DND-41 (cell line): Measurements from ENCODE around the gene SLC9A2.

Experiments used
- ATAC-seq: fragments of 200-7000 bp; cut with Tn5 transposase; 3 replicates; pipeline ENCODE4 v1.9.1; 2021; ENCODE audit warnings: low read depth; ENCODE audit not compliant: insufficient read depth
- DNase-seq: peaks from one replicate; pipeline ENCODE4 v3.0.0-alpha.2; 2020
- H2AFZ ChIP-seq: 2 replicates; pipeline ENCODE4 v1.6.0; 2012; ENCODE audit warnings: low read depth, low read length
- H3K27ac ChIP-seq: 2 replicates; pipeline ENCODE4 v1.5.1; 2012; ENCODE audit warnings: low read length, inconsistent platforms
- H3K27me3 ChIP-seq: fragments of 200-600 bp; sonication (generic); 2 replicates; pipeline ENCODE4 v1.6.0; 2012; ENCODE audit warnings: low read length, mild to moderate bottlenecking, inconsistent platforms; ENCODE audit not compliant: insufficient read depth, poor library complexity
- H3K36me3 ChIP-seq: 2 replicates; pipeline ENCODE4 v1.5.1; 2012; ENCODE audit warnings: low read length, inconsistent platforms; ENCODE audit not compliant: insufficient read depth
- H3K4me1 ChIP-seq: 2 replicates; pipeline ENCODE4 v1.5.1; 2012; ENCODE audit warnings: mild to moderate bottlenecking, low read length; ENCODE audit not compliant: insufficient read depth
- H3K4me2 ChIP-seq: 2 replicates; pipeline ENCODE4 v1.6.0; 2012; ENCODE audit warnings: mild to moderate bottlenecking, moderate library complexity, low read length, inconsistent platforms; ENCODE audit not compliant: insufficient read depth
- H3K4me3 ChIP-seq, 2 experiments: fragments of 200-600 bp in 1 of 2; shearing (Covaris generic) in 1 of 2; 2 replicates each; pipeline ENCODE4 v1.5.1; 2012 to 2016; ENCODE audit warnings: inconsistent platforms in 2 of 2, low read length in 2 of 2, mild to moderate bottlenecking in 2 of 2, low read depth in 1 of 2, moderate library complexity in 1 of 2
- H3K79me2 ChIP-seq: 2 replicates; pipeline ENCODE4 v1.6.0; 2012; ENCODE audit warnings: low read length, inconsistent platforms; ENCODE audit not compliant: insufficient read depth
- H3K9ac ChIP-seq: 2 replicates; pipeline ENCODE4 v1.6.0; 2012; ENCODE audit warnings: low read depth, mild to moderate bottlenecking, inconsistent platforms, low read length, moderate library complexity
- H3K9me3 ChIP-seq: 2 replicates; pipeline ENCODE4 v1.5.1; 2012; ENCODE audit warnings: low read length, moderate library complexity, mild to moderate bottlenecking, inconsistent platforms; ENCODE audit not compliant: insufficient read depth, severe bottlenecking
- H4K20me1 ChIP-seq: 2 replicates; pipeline ENCODE4 v1.6.0; 2012; ENCODE audit warnings: low read length; ENCODE audit not compliant: insufficient read depth
- CTCF ChIP-seq: IDR thresholded peaks from 2 replicates; pipeline ENCODE4 v1.5.1; 2012; ENCODE audit warnings: borderline replicate concordance, low read length, moderate library complexity, mild to moderate bottlenecking; ENCODE audit not compliant: poor library complexity, severe bottlenecking; ENCODE audit errors: extremely low read depth
- EZH2 ChIP-seq: IDR thresholded peaks from 3 replicates; pipeline ENCODE4 v1.6.1; 2012; ENCODE audit warnings: borderline replicate concordance, low read depth, mild to moderate bottlenecking, moderate library complexity, low read length, inconsistent platforms; ENCODE audit not compliant: severe bottlenecking

SLC9A2 gene

GRCh38 chr2:102661846-102662245 is 42.5 kb downstream of the SLC9A2 start:
- Histone ChIP-seq H3K9me3 (no peaks in the 10 kb centered on the region), H2AFZ (no peak overlapping the region), H3K4me2 (no peak overlapping the region), H3K36me3 (no peaks in the 10 kb centered on the region), H3K9ac (no peak overlapping the region), H3K27me3 (peaks cover 7% of the 10 kb centered on the region), H3K27ac (no peak overlapping the region), H3K4me3 (no peak overlapping the region), H3K4me1 (no peaks in the 10 kb centered on the region), H3K79me2 (no peaks in the 10 kb centered on the region), H4K20me1 (no peaks in the 10 kb centered on the region)
- TF ChIP-seq CTCF: no peak
- no peak for TF ChIP-seq EZH2
- ATAC-seq (no peak), DNase-seq (no peak)

GRCh38 chr2:102662833-102663232 is 43.5 kb downstream of the SLC9A2 start:
- TF ChIP-seq CTCF: no peak
- TF ChIP-seq EZH2: no peak

GRCh38 chr2:102663381-102663780 is 44.0 kb downstream of the SLC9A2 start:
- no peak overlapping the region for H3K9ac ChIP-seq
- no peaks in the 10 kb centered on the region for H3K36me3 ChIP-seq
- H3K27me3 ChIP-seq: peaks cover 7% of the 10 kb centered on the region
- no peak overlapping the region for H3K4me2 ChIP-seq
- no peaks in the 10 kb centered on the region for H4K20me1 ChIP-seq
- no peak for DNase-seq
- no peaks in the 10 kb centered on the region for H3K4me1 ChIP-seq
- H3K4me3 ChIP-seq: no peak overlapping the region
- TF ChIP-seq CTCF (no peak), EZH2 (no peak)
- no peak overlapping the region for H2AFZ ChIP-seq
- no peak overlapping the region for H3K27ac ChIP-seq
- no peak for ATAC-seq
- H3K9me3 ChIP-seq: no peaks in the 10 kb centered on the region
- H3K79me2 ChIP-seq: no peaks in the 10 kb centered on the region

More at GRCh38 chr2:102662833-102663232, 43.5 kb downstream of the SLC9A2 start:
- Histone ChIP-seq H3K4me1 (no peaks in the 10 kb centered on the region), H2AFZ (no peak overlapping the region), H3K4me3 (no peak overlapping the region), H3K9ac (no peak overlapping the region), H3K4me2 (no peak overlapping the region), H4K20me1 (no peaks in the 10 kb centered on the region), H3K27ac (no peak overlapping the region), H3K36me3 (no peaks in the 10 kb centered on the region), H3K79me2 (no peaks in the 10 kb centered on the region), H3K9me3 (no peaks in the 10 kb centered on the region), H3K27me3 (peaks cover 7% of the 10 kb centered on the region)
- peak; percentile 37; the same call in 1 of the 3 replicates for ATAC-seq
- no peak for DNase-seq

GRCh38 chr2:102664471-102664909 is 45.1 kb downstream of the SLC9A2 start:
- DNase-seq: no peak

More at GRCh38 chr2:102664471-102664909, 45.1 kb downstream of the SLC9A2 start:
- no peak overlapping the region for H3K9ac ChIP-seq
- no peak overlapping the region for H3K4me2 ChIP-seq
- no peak for ATAC-seq
- H3K4me1 ChIP-seq: no peaks in the 10 kb centered on the region
- H2AFZ ChIP-seq: no peak overlapping the region
- no peak overlapping the region for H3K27ac ChIP-seq
- no peak for TF ChIP-seq EZH2
- TF ChIP-seq CTCF: no peak
- H3K79me2 ChIP-seq: no peaks in the 10 kb centered on the region
- no peaks in the 10 kb centered on the region for H3K36me3 ChIP-seq
- peaks cover 9% of the 10 kb centered on the region for H3K27me3 ChIP-seq
- H4K20me1 ChIP-seq: no peaks in the 10 kb centered on the region
- H3K4me3 ChIP-seq: no peak overlapping the region
- no peaks in the 10 kb centered on the region for H3K9me3 ChIP-seq
